H1 (cell line): ENCODE results near the gene GCAT. TPM values are rescaled to one million over a fixed set of nuclear protein-coding genes. Genes with fewer than 3 reads are reported as not detected.
A peak's percentile ranks its signal among the peaks of the same experiment; 100 is the strongest.

Source experiments
- CTBP2 ChIP-seq: IDR thresholded peaks from 2 replicates; pipeline ENCODE4 v1.7.0; 2011; ENCODE audit warnings: borderline replicate concordance, mild to moderate bottlenecking, moderate library complexity, mixed read lengths, low read length; ENCODE audit not compliant: insufficient read depth, insufficient read length
- EP300 ChIP-seq, 2 experiments: IDR thresholded peaks; 1 replicate in 1 of 2; 2 replicates in 1 of 2; pipeline ENCODE4 v1.6.1; 2011 to 2012; ENCODE audit warnings: low read depth in 2 of 2, low read length in 2 of 2, mild to moderate bottlenecking in 2 of 2, borderline replicate concordance in 1 of 2, inconsistent platforms in 1 of 2, moderate library complexity in 1 of 2
- GABPA ChIP-seq: IDR thresholded peaks from 2 replicates; pipeline ENCODE4 v1.6.1; 2011; ENCODE audit warnings: mild to moderate bottlenecking, low read length, moderate library complexity, borderline replicate concordance; ENCODE audit not compliant: insufficient read depth
- JUND ChIP-seq: IDR thresholded peaks from 2 replicates; pipeline ENCODE4 v1.6.1; 2011; ENCODE audit warnings: mild to moderate bottlenecking, improper control_type of control experiment, low read length
- KDM1A ChIP-seq: fragments of 200-600, 300-600 bp; sonication (generic); IDR thresholded peaks from 2 replicates; pipeline ENCODE4 v1.7.1; 2016; ENCODE audit warnings: mild to moderate bottlenecking, low read length, borderline replicate concordance
- POLR2A ChIP-seq, 2 experiments: IDR thresholded peaks; 1 replicate in 1 of 2; 2 replicates in 1 of 2; pipeline ENCODE4 v1.6.1; 2011; ENCODE audit warnings: low read depth in 2 of 2, low read length in 2 of 2, mild to moderate bottlenecking in 2 of 2; ENCODE audit errors: control extremely low read depth in 1 of 2
- RFX5 ChIP-seq: IDR thresholded peaks from 2 replicates; pipeline ENCODE4 v1.6.1; 2011; ENCODE audit warnings: low read depth, low read length, improper control_type of control experiment, borderline replicate concordance
- RNF2 ChIP-seq: fragments of 200-900, 300-1000 bp; sonication (generic); IDR thresholded peaks from 2 replicates; pipeline ENCODE4 v1.7.1; 2016; ENCODE audit warnings: borderline replicate concordance, low read depth, mild to moderate bottlenecking, antibody characterized with exemption, low read length; ENCODE audit not compliant: poor library complexity, severe bottlenecking; ENCODE audit errors: missing control alignments
- SIN3A ChIP-seq, 2 experiments: IDR thresholded peaks in 1 of 2; conservative IDR thresholded peaks in 1 of 2; 2 replicates each; pipeline ENCODE4 v1.6.1; 2011 to 2012; ENCODE audit warnings: low read length in 2 of 2, improper control_type of control experiment in 1 of 2, low read depth in 1 of 2, mild to moderate bottlenecking in 1 of 2
- SRF ChIP-seq: IDR thresholded peaks from 2 replicates; pipeline ENCODE4 v1.6.1; 2011; ENCODE audit warnings: mild to moderate bottlenecking, low read depth, low read length, moderate library complexity
- TBP ChIP-seq: IDR thresholded peaks from 2 replicates; pipeline ENCODE4 v1.6.1; 2011; ENCODE audit warnings: low read depth, low read length, improper control_type of control experiment
- polyA plus RNA-seq, 7 experiments: library from polyadenylated mRNA; depleted of rRNA in 3 of 7; stranded (reverse) in 5 of 7; unstranded in 2 of 7; fragments of >200 nt in 5 of 7; fragments of 200-250 nt in 2 of 7; gene quantifications; 1 replicate in 5 of 7; 2 replicates in 1 of 7; 4 replicates in 1 of 7; pipeline versions ENCODE4 v1.2.1 to v1.2.3, GENCODE V29; 2011 to 2013; ENCODE audit warnings: missing spikeins in 2 of 7, mixed read lengths in 2 of 7
- total RNA-seq: library from RNA; stranded (reverse); fragmentation: NEBNext Ultra II Directional; extraction: Animal tissue kit (Norgen Biotek cat#: 25700); gene quantifications from 2 replicates; pipeline ENCODE4 v1.2.1, GENCODE V29; 2021
- TF ChIP-seq, protein P1 (sequence below): IDR thresholded peaks from 2 replicates; pipeline ENCODE4 v1.6.1; 2011; ENCODE audit warnings: low read depth, mild to moderate bottlenecking, low read length; ENCODE audit not compliant: insufficient read depth

Gene GCAT
- total and polyA plus RNA-seq, 2 of the 8 experiments (the other 6 are each of a cell fraction or from before 2014, with no cell fraction given): 24.3 to 47.5 TPM

DNA sequence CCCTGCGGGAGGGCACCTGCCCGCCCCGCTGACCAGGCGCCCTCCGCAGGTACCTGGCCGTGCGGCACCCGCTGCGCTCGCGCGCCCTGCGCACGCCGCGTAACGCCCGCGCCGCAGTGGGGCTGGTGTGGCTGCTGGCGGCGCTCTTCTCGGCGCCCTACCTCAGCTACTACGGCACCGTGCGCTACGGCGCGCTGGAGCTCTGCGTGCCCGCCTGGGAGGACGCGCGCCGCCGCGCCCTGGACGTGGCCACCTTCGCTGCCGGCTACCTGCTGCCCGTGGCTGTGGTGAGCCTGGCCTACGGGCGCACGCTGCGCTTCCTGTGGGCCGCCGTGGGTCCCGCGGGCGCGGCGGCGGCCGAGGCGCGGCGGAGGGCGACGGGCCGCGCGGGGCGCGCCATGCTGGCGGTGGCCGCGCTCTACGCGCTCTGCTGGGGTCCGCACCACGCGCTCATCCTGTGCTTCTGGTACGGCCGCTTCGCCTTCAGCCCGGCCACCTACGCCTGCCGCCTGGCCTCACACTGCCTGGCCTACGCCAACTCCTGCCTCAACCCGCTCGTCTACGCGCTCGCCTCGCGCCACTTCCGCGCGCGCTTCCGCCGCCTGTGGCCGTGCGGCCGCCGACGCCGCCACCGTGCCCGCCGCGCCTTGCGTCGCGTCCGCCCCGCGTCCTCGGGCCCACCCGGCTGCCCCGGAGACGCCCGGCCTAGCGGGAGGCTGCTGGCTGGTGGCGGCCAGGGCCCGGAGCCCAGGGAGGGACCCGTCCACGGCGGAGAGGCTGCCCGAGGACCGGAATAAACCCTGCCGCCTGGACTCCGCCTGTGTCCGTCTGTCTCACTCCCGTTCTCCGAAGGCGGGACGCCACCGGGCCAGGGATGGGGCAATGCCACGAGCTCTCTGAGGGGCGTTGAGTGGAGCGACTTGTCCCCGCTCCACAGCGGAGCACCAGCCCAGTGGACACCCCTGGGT is 17.2 kb downstream of the GCAT start (continued):
- TF ChIP-seq, protein P1, sequence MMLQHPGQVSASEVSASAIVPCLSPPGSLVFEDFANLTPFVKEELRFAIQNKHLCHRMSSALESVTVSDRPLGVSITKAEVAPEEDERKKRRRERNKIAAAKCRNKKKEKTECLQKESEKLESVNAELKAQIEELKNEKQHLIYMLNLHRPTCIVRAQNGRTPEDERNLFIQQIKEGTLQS: no peak
- TF ChIP-seq CTBP2: no peak
- no peak for TF ChIP-seq EP300 (IDR thresholded peaks at IDR 0.05; ENCODE audit: borderline replicate concordance in 1 of 2, low read depth in 2 of 2, low read length in 2 of 2)
- TF ChIP-seq POLR2A (IDR thresholded peaks at IDR 0.05; ENCODE audit: control extremely low read depth in 1 of 2, low read depth in 2 of 2, low read length in 2 of 2): peak in 1 of 2 experiments; percentile 40; a peak in 1 of 3 replicates
- no peak for TF ChIP-seq TBP
- TF ChIP-seq SRF: no peak
- TF ChIP-seq KDM1A: no peak; the same call in 1 of the 2 replicates
- no peak for TF ChIP-seq JUND
- no peak for TF ChIP-seq RNF2
- no peak; a peak in 1 of 4 replicates for TF ChIP-seq SIN3A (conservative IDR thresholded peaks at IDR 0.05 in 1 of 2, IDR thresholded peaks at IDR 0.05 in 1 of 2; ENCODE audit: low read depth in 1 of 2, low read length in 2 of 2)
- no peak for TF ChIP-seq RFX5
- no peak; the same call in 1 of the 2 replicates for TF ChIP-seq GABPA
- TF ChIP-seq, all 59 proteins: peak for 14
